Activated CD4-positive, alpha-beta T cell treated with anti-CD3 and anti-CD28 coated beads, Interleukin-2, amount 50 U/mL, for 4 hours (primary cell): ENCODE data around the gene BACE1.
"Not testable (repeated sequence)": the region's sequence is repeated elsewhere in the genome, so short reads cannot be mapped to it uniquely, and the experiment has no call there.

ENCODE experiments used
- DNase-seq, 2 experiments: peaks; one replicate each; pipeline ENCODE4 v3.0.0-alpha.2; 2020

The BACE1 gene

DNA sequence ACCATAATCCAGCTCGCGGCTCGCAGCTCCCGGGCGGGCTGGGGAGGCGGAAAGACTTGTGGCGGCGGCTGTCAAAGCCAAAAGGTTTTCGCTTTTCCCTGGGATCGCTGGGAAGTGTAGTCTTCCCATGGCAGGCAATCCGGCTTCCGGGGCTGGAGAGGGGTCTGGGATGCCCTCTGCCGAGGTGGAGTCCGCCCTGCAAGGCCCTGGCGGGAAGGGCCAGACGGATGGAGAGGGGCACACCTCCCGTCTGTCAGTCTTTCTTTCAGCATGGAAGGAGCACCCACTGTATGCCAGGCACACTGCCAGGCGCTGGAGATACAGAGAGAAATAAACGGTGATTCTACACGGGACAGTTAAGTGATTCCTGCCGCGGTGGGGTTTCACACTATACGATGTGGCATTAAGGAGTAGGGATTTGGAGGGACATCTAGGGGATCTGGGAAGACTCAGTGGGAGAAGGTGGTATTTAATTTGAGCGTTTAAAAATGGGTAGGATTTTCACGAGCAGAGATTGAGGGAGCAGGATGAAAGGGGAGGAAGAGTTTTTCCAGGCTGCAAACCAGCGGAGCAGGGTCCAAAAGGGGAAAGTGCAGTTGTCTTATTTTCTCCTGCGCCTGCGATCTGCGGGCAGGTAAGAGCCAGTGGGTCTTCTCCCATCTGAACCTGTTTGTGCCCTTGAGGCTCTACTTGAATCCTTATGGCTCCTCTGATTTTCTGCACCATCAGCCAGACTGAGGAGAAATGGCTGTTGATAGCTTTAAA lies at the start of gene BACE1:
Gene BACE1, minus strand, starts transcription at position 60 of the 765 bp plus-strand sequence. CDS start 461 bp downstream, outside the sequence.
- no peak for DNase-seq

DNA sequence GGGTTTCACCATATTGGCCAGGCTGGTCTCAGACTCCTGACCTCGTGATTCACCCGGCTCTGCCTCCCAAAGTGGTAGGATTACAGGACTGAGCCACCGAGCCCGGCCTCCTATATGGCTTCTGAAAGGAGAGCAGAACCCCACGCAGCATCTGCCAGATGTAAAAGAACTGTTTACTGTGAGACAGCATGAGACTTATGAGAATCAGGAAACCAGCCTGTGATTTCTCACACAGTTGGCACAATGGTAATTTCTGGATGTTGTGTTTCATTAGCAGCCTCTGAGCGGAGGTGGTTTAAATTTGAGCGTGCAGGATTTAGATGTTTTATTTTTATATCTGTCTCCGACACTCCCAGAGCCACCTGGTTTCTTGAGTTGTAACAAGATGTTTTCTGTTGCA lies 45.4 kb upstream of the BACE1 start:
- no peak for DNase-seq

DNA sequence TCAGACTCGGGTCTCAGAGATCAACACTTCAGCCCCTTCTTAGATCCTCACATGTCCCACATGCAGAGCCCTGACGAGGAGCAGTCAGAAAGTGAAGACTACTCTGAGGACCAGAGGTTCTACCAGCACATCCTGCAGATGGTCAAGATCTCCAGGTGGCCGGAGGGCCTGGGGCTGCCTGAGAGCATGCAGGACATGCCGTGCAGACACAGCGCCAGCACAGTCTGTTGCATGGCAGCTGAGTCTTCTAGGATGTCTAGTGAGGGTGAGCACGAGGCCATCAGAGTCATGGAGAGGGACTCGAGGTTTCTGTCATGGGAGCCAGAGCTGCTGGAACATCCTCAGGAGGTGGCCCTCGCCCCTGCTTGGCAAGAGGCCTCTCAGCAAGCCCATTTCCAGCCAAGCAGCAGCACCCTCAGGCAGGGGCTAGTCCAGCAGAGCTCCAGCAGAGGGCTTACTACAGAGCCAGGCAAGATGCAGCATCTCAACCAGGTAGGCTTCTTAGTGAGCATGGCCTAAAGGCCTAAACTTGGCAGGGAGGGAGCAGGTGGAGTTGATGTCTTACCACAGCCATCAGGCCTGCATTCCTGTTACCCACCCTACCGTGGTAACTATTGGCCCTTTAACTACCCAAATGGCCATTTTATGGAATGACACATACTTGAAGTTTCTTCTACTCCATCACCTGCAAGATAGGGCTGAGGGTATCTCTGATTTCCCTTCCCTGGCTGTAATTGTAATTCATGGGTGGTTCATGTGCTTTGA lies 40.3 kb upstream of the BACE1 start:
- DNase-seq: no peak

DNA sequence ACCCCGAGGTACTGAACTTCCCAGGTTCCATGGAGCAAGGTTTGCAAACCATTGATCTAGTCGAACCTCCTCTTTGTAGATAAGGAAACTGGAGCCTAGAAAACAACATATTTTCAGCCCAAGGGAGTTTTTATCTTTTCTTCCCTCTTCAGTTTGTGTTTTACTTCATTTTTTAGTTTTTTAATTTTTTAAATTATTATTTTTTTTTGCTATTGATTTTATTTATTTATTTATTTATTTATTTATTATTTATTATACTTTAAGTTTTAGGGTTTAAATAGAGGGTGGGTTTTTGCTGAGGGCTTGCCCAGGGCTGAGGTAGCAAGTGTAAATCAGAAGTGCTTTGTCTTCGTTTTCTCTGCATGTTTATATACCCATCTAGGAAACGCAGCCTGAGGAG lies 38.5 kb upstream of the BACE1 start:
- DNase-seq: no peak

DNA sequence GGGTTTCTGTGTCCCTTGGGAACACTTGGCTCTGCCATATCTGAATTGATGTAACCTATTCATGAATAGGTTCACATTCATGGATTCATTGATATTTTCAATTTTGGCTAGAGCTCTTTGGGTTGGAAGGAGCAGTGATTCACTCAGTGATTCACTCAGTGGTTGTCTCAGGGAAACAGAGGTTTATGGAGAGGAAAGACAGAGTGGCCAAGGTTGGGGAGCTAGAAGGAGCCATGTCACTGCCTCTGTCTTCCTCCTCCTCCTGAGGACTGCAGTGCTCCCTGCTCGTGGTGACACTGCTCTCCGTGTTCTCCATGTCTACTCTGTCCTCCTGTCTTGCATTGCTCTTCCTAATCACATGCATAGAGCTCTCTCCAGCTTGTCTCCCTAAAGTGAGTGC lies 29.0 kb upstream of the BACE1 start:
- DNase-seq: no peak

DNA sequence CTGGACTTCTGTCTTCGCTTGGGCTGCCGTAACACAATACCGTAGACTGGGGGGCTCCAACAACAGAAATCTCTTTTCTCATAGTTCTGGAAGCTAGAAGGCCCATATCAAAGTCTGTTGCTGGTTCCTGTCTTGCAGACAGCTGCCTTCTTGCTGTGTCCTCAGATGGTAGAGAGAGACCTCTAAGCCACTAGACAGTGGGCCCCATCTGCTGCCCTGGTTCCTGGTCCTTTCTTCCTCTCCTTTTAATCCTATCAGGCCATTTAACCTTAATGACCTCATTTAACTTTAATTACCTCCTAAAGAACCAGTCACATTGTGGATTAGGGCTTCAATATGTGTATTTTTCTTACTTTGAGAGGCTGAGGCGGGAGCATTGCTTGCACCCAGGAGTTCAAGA lies 21.0 kb upstream of the BACE1 start:
- DNase-seq: no peak

DNA sequence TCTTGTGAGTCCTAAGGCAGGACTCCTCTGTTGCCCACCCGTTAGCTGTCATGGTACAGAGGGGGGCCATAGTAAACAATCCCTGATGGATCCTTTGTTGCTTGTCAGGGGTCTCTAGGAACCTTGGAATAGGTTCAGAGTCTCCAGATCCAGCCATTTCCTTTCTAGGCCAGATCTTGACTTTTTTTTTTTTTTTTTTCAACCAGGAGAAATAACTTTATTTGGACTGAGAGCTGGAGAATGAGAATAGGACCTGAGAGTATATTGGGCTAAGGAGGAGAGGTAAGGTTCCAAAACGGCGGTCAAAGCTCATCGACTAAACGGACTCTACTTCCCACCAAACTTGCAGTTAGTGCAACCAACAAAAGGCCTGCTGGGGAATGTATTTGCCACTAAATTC lies 19.3 kb upstream of the BACE1 start:
- no peak for DNase-seq

DNA sequence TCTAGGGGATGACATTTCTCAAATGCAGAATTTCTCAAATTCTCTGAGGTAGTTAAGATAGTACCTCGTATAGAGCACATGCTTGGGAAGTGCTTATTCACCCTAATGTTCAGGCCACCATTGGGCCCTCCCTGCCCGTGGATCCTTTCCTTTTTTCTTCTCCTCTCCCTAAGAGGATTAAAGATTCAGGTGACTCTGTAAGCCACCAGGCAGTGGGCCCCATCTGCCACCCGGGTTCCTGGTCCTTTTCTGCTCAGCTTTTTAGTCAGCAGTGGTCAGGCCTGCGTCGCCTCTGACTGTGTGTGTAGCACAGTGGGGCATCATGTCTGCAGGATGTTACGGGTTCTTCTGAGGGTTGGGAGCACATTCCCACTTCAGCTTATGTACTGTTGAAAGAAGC lies 18.8 kb upstream of the BACE1 start:
- no peak for DNase-seq

DNA sequence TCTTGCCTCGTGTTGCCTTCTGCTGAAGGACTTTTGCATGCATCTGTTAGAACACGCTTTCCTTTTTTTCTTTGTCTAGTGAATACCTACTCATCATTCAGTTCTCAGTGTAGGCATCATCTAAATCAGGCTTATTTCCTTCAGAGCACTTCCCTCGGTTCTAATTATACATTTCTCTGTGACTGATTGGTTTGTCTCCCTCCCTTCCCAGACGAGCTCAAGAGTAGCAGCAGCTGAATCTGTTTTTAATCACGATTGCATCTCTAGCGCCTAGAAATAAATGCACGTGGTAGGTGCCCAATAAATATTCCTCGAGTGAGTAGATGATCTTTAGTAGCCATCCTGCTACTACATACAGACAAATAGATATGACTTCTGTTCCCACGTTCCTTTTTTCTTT lies 17.9 kb upstream of the BACE1 start:
- DNase-seq: no peak

DNA sequence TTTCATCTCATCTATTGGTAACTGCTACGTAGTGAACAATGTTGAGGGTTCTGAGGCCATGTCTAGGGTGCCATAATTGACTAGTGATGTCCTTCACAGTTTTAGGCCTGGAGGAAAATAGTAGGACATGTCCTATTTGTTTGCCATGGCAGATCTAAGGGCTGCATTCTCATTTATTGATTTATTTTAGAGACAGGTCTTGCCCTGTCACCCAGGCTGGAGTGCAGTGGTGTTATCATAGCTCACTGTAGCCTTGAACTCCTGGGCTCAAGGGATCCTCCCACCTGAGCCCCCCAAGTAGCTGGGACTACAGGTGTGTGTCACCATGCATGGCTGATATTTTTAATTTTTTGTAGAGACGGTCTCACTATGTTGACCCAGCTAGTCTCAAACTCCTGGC lies 16.8 kb upstream of the BACE1 start:
- no peak for DNase-seq

DNA sequence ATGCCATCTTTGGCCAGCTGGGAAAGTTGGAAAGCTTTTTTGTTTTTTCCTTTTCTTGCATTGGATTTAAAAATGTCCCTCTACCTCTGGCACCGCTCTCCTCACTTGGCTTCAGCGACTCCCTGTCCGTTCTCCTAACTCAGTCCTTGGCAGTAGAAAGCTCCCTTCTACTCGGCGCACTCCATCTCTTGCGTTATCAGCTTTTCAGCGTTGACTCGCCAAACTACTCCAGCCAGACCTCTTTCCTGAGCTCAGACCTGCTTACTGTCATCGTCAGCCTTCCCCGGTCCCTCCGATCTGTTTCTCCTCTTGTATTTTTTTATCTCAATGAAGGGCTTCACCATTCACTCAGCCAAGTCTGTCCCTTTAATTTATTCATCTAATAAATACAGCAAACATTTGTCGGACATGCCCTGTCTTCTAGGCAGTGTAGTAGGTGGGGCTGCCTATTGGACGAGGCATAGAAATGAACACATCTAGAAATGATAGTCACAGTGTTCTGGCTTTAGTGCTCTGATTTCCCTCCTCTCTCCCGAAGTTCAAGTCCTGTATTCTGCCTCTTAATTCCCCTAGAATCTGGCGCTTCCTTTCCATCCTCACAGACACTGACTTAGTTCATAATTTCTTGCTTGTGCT lies 12.4 kb upstream of the BACE1 start:
- peak in 1 of 2 experiments; percentile 6 for DNase-seq

DNA sequence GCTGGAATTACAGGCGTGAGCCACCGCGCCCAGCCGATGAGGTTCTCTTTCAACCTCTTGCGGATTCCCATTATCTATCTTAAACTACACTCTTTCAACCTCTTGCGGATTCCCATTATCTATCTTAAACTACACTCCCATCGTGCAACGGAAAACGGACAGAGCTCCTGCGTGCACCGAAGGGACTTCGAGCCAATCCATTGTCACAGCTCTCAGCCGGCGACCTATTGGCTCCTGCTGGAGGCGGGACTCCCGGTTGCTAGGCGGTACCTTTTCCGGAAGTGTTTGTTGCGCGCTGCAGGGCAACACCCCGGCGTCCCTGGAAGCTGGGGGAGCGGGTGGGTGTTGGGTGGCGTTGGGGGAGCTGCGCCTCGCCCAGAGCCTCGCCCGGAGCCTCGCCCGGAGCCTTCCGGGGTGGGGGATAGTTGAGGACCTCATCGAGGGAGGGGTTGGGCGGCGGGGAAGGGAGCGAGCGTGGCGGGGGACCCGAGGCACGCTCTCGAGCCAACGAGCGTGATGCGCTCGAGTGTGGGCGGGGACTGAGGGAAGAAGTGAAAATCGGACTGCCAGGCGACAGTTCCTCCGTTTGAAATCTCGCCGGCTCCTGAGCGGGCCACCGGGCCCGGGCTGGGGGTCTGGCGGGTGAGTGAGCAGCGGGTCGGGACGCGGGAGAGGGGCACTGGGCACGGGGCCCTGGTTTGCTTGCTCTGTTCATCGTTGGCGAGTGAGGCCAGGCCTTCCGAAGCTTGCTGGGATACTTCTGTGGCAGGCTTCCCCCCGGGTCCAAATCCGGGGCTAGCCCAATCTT lies 11.7 kb upstream of the BACE1 start, which contains the start of gene CEP164:
Gene CEP164, plus strand, starts transcription at position 288 of the 808 bp plus-strand sequence. CDS start 10,733 bp downstream, outside the sequence.
- peak; percentile 93 for DNase-seq

DNA sequence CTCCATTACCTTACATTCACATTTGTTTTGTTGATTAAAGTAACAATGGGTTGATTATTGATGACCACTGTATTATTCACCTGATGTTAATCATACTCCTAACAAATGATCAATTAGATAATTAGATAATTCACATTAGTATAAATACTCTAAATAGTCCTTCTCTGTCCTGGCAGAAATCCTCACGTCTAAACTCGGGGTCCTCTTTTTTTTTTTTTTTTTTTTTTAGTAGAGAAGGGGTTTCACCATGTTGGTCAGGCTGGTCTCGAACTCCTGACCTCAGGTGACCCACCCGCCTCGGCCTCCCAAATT lies 11.2 kb upstream of the BACE1 start:
- not testable (repeated sequence) for DNase-seq

DNA sequence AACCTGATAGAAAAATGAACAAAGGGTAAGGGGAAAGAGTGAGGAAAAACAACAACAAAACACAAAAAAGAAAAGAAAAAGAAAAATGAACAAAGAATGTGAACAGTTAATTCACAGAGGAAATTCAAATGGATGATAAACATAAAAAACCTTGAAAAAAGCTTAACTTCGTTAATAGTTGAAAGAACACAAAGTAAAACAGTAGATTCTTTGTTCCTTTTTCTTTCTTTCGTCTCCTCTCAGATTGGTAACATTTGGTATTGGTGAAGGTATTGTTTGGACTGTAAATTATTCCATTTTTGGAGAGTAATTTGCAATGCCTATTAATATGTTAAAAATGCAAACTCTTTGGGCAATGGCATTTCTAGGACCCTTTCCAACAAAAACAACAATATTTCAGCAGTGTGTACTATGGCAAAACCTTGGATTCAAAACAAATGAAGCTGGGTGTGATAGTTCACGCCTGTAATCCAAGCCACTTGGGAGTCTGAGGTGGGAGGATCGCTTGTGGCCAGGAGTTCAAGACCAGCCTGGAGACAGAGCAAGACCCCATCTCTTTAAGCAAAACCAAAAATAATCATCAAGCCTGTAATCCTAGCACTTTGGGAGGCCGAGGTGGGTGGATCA lies 3.3 kb upstream of the BACE1 start:
- no peak for DNase-seq

DNA sequence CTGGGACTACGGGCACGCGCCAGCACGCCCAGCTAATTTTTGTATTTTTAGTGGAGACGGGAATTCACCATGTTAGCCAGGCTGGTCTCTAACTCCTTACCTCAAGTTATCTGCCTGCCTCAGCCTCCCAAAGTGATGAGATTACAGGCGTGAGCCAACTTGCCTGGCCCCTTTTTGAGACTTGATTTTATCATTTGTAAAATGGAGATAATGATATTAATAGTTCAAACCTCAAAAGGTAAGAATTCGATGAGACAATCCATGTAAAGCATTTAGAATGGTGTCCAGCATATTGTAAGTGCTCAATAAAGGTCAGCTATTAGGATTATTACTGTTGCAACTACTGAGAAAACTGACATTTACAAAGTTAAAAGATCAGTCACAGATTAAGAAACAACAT lies 2.7 kb upstream of the BACE1 start:
- no peak for DNase-seq

DNA sequence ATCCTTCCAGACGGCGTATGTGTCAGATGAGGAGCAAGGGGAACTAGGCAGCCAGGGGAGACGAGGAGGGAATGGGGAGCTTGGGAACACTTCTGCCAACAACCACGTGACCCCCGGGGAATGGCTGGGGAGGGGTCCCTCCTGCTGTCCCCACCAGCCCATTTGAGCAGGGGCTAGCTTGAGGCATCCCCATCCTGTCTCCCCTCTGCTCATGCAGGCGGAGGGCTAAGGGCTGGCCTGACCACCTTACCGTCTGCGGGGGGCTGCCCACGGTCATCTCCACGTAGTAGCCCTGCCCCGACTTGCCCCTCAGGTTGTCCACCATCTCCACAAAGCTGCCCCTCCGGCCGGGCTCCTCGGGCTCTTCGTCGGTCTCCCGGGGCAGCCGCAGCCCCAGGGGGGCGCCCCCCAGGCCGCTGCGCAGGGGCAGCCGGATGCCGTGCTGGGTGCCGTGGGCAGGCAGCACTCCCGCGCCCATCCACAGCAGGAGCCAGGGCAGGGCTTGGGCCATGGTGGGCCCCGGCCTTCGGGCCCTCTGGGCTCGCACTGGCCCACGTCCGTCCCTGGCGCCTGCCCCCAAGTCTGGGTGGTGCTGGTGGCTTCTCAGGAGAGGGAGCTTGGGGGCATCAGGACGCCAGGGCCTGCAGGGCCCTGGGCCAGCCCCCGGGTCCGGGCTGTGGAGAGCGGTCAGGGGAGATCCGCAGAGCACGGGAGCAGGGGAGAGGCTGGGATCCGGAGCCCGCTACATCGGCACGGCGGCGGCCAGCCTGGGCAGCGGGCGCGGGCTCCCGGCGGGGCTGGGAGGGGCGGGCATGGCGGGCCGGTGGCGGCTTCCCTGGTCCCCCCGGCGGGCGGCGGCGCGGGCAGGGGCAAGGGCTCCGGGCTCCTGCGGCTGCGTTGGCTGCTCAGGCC lies 515 bp downstream of the BACE1 start:
- DNase-seq: peak in 1 of 2 experiments; percentile 3

DNA sequence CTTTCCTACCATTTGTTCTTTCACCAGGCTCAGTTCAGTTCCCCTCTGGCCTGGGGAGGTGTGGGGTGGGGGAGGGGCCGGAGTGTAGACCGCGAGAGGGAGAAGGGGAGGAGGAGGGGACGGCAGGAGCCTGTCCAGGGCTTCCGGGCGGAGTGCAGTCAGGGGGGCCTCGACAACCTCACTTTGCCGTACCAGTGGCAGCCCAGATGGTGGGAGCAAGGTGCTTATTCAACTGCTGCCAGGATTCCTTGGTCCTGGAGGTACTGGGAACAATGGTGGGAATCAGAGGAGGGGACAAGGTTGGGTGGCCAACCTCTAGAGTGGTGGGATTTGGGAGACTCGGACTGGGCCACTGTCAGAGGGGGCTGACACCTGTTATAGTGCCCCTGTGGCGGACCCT lies 1.2 kb downstream of the BACE1 start:
- DNase-seq: no peak

DNA sequence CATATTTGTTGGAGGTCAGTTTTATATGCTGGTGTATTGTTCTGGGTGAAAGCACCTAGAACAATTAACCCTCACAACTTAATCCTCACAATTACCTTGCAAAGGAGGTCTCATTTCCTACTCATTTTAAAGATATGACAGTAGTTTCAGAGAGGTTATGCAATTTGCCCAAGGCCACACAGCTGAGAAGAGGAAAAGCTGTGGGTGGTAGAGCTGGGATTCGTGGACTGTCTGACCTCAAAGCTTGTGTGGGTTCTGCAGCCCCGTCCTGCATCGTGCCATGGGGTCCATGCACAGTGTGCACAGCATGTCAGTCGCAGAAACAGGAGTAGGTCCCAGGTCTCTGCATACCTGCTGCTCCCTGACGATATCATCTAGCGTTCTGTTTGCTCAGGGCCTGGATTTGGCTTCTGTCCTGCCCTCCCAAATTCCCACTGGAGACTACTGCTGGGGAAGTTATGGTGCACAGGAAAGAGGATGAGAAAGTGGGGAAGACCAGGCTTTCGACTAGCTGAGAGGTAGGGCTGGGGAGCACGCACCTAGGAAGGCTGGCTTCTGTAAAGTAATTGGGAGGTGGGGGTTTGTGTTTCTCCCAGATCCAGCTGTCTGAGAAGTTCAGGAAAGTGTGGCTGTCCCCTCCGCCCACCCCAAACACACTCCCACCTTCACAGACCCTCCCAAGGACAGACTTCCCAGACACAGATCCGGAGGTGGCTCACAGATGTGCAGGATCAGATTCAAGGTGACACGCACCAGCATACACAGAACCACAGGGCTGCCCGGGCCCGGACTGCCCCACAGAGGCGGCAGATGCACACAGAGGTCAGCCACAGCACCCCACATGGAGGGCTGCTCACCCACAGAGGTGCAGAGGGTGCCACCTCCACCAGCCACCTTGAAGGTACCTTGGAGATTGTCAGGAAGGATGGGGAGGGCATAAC lies 2.0 kb downstream of the BACE1 start:
- no peak for DNase-seq

DNA sequence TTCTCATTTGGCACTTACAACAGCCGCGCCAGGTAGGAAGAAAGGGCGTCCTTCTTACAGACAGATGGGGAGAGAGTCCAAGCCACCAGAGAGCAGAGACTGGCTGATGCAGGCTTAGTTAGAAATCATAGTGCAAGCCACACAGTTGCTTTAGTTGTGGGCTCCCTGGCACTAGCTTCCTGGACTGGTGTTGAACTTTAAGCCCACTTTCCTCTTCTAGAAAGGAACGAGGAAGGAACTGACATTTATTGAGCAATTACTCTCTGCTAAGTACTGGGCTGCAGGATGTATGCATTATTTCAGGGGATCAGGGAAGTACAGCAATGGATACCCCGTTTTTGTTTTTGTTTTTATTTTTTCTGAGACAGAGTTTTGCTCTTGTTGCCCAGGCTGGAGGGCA lies 3.0 kb downstream of the BACE1 start:
- no peak for DNase-seq

DNA sequence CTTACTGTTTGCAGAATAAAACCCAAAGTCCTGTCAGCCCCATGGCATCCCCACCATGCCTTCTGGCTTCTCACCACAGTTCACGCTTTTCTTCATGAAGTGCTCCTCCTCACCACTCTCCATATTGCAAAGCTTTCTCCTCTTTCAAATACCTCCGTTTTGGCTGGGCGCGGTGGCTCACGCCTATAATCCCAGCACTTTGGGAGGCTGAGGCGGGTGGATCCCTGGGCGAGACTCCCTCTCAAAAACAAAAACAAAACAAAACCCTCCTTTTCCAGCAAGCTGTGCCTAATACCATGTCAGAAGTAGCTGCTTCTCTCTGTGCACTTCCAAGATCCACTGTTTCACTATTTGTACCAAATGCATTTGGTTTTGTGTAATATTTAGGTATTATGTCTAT lies 6.7 kb downstream of the BACE1 start:
- no peak for DNase-seq
